HG03460 (cell line): ENCODE data around the gene SMYD1.

Experiments
- ATAC-seq: cut with Tn5 transposase; IDR thresholded peaks from one replicate; pipeline ENCODE4 v1.9.1; 2021; ENCODE audit not compliant: unreplicated experiment

SMYD1 gene

DNA sequence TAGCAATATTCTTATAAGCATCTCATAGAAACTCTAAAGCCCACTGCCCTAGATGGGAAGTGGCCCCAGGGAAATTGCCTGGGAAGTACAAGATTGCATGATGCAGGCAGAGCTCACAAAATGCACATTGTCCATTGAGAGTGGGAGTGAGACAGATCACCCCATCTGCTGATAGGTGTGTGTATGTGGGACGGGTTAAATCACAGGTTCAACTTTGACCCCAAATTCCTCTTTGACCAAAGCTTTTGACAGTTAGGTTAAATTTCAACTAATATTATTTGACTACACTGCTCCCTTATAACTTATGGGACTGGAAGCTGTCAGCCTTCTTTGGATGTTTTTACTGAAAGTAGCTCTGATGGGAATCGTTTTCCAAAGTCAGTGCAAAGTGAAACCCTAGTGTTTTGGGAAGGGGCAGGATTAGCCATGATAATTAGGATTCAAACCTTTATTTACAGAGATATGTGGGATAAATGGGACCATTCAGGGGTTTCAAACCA is 71.6 kb downstream of the SMYD1 start:
- no peak for ATAC-seq

DNA sequence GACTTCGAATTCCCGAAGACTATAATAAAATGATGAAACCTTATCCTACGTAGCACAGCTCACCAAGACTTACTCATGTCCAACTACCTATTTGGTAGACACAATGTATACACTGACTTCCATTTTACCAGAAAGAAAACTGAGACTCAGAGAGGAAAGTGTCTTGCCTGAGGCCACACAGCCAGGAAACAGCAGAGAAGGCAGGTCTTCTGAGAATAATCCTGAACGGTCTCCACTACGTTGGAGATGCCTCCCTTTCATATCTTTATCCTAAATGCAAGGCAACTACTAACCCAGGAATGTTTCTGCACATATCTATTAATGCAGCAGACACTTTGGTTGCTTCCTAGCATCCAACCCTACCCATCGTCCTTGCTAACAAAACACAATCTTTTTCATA is 72.2 kb downstream of the SMYD1 start:
- ATAC-seq: no peak

DNA sequence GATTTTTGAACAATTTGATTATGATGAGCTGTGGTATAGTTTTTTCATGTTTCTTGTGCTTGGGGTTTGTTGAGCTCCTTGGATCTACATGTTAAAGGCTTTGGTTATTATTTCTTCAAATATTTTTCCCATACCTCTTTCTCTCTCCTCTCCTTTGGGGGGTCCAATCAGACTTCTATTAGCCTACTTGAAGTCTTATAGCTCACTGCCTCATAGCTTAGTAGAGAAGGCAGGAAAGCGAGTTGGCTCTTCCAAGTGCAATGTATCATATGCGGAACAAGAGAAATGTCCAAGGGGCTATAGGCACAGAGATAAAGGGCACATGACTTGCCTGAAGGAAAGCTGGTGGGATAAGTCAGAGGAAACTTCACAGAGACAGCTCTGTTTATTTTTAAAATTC is 74.3 kb downstream of the SMYD1 start:
- no peak for ATAC-seq

DNA sequence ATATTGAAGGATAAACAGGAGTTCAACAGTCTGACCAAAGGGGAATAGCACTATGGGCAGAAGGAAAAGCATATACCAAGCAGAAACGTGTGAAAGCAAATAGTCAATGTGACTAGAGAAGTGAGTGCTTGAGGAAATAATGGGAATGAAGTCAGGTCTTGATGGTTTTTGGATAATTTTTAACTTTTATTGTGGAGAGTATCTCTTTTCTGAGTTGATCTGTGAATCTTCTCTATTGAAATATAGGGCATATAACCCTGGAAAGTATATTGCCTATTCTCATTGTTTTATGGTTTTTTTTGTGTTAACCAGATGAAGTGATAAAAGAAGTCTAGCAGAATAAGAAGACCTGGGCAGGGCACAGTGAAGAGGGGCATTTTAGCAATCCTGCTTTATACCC is 76.6 kb downstream of the SMYD1 start:
- no peak for ATAC-seq

DNA sequence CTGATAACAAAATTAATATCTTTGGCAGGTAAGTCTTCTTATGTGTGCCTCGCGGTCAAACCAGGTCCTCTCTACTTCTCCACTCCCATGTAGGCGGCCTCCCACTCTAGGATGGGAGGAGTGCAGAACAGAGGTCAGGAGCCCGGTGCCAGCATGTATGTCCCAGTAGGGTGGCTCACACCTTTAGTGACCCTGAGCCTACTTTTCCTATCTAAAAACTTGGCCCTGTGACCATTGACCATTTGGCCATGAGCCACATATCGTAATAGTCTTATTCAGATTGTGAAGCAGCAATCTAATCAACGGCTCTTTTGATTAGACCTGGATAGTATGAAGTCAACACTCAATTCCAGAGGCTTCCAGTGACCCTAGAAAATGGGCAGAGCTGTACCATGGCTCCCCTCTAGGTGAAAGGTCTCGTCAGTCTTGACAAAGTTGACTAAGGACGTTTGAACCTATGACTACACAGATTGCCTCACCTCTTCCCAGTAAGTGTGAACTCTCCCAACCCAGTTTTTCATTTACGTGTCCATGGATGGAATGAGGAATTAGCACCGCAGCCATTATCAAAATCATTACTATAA is 77.4 kb downstream of the SMYD1 start:
- ATAC-seq: no peak

DNA sequence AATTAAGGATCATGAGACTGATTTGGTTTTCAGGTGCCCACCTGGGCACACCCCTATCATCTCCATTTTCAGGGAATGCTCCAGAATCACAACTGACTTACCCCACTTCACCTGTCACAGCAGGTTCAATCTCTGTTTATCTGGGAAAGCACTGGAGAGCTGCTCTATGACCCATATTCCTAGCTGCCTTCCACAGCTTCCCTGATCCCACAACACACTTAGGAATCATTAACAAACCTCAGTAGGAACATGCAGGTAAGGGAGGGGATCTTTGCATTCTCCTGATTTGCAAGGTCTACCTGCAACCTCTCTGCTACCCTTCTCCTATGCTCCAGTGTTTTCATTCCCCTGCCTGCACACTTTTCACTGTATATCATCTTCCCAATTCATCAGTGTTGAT is 79.0 kb downstream of the SMYD1 start:
- no peak for ATAC-seq

DNA sequence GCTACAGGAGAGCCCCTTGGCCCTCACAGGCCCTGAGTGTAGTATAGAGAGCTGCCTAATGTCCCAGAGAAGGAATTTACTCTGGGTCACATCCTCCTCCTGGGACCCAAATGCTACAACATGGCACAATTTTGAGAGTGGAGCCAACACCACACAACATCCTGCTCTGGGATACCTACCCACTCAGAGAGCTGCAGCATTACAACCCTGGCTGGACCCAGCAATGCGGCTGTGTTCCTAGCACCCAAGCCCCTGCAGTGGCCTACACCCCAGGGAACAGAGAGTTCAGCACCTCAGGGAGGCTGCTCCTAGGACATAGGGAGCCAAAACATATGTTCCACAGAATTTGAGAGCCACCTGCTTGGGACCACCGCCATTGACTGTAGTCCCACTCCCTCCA is 79.5 kb downstream of the SMYD1 start:
- no peak for ATAC-seq

DNA sequence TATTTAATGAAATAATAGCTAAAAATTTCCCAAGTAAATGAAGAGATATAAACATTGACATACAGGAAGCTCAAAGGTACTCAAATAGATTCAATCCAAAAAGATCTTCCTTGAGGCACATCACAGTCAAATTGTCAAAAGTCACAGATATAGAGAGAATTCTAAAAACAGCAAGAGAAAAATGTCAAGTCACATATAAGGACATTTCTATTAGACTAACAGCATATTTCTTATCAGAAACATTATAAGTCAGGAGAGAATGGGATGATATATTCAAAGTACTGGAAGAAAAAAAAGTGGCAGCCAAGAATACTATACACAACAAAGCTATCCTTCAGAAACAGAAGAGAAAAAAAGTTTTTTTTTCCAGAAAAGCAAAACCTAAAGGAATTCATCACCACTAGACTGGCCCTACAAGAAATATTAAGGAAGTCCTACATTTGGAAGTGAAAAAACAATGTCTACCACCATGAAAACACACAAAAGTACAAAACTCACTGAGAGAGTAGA is 81.4 kb downstream of the SMYD1 start:
- ATAC-seq: no peak

DNA sequence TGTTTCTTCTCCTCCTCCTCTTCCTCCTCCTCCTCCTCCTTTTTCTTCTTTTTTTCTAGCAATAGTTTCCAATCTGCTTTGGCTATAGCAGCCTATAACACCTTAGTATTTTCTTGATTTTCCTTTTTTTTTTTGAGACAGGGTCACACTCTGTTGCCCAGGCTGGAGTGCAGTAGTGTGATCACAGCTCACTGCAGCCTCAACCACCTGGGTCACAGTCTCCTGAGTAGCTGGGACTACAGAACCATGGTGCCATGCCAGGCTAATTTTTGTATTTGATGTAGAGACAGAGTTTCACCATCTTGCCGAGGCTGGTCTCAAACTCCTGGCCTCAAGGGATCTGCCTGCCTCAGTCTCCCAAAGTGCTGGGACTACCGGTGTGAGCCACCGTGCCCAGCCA is 91.9 kb downstream of the SMYD1 start:
- no peak for ATAC-seq

DNA sequence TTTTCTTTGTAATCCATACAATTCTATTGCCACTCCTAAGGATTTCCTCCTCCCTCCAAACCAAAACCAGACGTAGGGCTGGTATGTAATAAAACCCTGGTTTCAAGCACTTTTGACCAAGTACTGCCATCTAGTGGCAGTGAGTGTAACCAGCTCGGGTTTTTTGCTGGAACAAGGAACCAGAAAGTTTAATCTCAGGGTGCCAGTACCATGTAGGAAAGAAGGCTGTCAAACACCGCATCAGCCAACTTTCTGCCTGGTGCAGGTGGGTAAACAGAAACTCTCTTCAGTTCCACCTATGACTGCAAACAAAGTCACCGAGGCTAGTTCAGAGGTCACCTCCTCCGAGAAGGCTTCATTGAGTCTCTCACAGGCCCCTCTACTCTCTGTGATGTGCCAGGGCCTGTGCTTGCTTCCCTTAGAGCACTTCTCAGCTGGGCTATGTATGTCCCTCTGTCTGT is 92.4 kb downstream of the SMYD1 start:
- ATAC-seq: no peak

DNA sequence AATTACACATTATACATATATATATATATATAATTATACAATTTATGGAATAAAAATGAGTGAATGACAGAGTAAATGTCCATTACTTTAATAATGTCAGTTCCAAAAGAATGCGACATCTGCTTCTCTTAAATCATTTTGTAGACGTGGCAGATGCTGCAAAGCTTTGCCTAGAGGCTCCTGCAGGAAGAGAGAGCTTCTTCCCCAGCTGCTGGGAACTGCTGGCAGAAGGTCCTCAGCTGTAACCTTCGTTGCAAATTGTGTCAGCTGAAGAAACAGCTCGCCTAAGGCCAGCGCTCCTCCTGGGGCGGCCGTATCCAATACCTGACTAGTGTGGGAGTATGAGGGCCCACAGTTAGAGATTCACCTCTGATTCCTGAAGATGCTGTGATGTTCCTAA is 92.9 kb downstream of the SMYD1 start:
- no peak for ATAC-seq

DNA sequence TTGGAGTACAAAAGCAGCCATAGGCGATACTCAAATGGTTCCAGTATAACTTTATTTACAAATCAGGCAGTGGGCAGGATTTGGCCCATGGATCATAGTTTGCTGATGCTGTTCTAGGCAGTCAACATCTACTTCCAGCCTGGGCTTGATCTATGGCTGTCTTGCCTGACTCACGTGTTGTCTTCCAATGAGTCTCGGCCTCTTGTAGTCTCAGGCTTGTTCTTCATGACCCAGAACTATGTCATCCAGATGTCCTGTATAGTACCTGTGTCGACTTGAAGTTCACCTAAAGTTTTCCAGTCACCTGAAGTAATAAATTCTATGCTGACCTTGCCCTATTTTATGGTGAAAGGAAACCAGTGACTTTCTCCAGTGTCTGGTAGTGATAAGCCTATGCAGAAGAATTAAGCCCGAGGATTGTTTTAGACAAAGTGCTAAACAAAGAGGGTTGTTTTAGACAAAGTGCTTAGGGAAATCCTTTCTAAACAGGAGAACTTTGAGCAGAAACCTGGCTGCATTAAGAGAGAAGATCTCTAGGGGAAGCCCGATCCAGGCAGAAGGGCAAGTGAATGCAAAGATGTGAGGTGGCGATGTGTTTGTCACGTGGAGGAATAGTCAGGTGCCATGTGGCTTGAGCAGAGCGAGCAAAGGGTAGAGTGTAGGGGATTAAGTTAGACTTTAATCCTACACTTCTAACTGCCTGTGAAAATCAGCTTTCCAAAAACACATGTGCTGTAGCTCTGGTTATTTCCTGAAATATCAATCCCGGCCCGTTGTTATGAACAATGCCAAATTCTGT is 94.0 kb downstream of the SMYD1 start:
- ATAC-seq: no peak
